Measurements from ENCODE around the gene PDE8B. TPM values are rescaled to one million over a fixed set of nuclear protein-coding genes. Genes with fewer than 3 reads are reported as not detected.

The PDE8B gene
- total RNA-seq, 1 donor from 2014 or later: 5.3 TPM

- Histone ChIP-seq H3K36me3 (no peaks in the 10 kb centered on the region), H3K9me3 (no peaks in the 10 kb centered on the region), H3K4me3 (no peak overlapping the region), H3K27ac (no peak overlapping the region), H3K4me1 (no peaks in the 10 kb centered on the region), H3K27me3 (ENCODE audit: low read depth) (no peaks in the 10 kb centered on the region)
- ATAC-seq (peak; percentile 79 to 85), DNase-seq (no peak)
- TF ChIP-seq, protein P1, sequence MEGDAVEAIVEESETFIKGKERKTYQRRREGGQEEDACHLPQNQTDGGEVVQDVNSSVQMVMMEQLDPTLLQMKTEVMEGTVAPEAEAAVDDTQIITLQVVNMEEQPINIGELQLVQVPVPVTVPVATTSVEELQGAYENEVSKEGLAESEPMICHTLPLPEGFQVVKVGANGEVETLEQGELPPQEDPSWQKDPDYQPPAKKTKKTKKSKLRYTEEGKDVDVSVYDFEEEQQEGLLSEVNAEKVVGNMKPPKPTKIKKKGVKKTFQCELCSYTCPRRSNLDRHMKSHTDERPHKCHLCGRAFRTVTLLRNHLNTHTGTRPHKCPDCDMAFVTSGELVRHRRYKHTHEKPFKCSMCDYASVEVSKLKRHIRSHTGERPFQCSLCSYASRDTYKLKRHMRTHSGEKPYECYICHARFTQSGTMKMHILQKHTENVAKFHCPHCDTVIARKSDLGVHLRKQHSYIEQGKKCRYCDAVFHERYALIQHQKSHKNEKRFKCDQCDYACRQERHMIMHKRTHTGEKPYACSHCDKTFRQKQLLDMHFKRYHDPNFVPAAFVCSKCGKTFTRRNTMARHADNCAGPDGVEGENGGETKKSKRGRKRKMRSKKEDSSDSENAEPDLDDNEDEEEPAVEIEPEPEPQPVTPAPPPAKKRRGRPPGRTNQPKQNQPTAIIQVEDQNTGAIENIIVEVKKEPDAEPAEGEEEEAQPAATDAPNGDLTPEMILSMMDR (IDR thresholded peaks at IDR 0.05): no peak
- intact Hi-C loops (cut with DNase I): no loop called here
Observed at GRCh38 chr5:77262697-77263096, 52.2 kb downstream of the PDE8B start.

- intact Hi-C loops (cut with DNase I): no loop called here
- no peak overlapping the region for H3K27ac ChIP-seq
- H3K27me3 ChIP-seq (ENCODE audit: low read depth): no peaks in the 10 kb centered on the region
- ATAC-seq (no peak), DNase-seq (no peak)
- TF ChIP-seq, protein P1 (IDR thresholded peaks at IDR 0.05): no peak
- no peaks in the 10 kb centered on the region for H3K36me3 ChIP-seq
- H3K9me3 ChIP-seq: no peaks in the 10 kb centered on the region
- H3K4me1 ChIP-seq: no peaks in the 10 kb centered on the region
- no peak overlapping the region for H3K4me3 ChIP-seq
Observed at GRCh38 chr5:77266291-77266690, 55.8 kb downstream of the PDE8B start.

DNA sequence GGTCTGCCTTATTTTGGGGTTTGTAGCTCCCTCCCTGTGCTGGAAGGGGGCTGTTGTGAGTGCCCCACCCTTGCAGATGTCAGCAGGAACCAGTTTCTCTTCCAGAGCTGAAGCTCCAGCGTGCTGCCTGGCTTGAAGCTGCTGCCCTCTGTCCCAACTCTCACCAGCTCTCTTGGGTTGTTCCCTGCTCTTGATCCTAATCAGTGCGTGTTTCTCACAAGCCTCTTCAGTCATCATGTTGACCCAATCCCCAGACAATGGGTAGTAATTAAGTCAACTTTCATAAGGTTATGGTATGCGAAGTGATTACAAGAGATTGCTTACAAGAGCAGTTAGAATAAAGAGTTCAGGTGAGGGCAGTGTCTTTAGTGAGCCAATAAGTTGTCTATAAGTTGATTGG lies 57.0 kb downstream of the PDE8B start:
- H3K27me3 ChIP-seq (ENCODE audit: low read depth): no peaks in the 10 kb centered on the region
- no peaks in the 10 kb centered on the region for H3K4me1 ChIP-seq
- H3K27ac ChIP-seq: no peak overlapping the region
- H3K36me3 ChIP-seq: no peaks in the 10 kb centered on the region
- H3K9me3 ChIP-seq: no peaks in the 10 kb centered on the region
- TF ChIP-seq, protein P1 (IDR thresholded peaks at IDR 0.05): no peak
- DNase-seq: no peak
- no peak for ATAC-seq
- no peak overlapping the region for H3K4me3 ChIP-seq
- intact Hi-C loops (cut with DNase I): no loop called here

DNA sequence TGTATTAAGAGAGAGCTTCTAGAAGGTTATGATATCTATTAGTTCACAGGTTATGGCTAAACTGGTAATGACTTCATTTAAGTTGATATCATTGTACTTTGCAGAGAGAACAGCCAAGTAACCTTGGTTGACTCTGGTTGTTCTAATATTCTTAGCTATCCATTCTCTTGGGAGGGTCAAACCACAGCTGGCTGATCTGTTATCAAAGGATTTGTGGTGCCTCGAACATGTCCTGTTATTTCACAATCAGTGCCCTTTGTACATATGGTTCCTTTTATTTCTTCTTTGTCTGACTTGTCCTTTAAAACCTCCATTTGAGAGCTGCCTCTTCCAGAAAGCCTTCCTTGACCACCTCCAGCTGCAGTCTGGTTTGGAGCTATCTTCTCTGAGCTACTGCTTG lies 61.7 kb downstream of the PDE8B start:
- Histone ChIP-seq H3K27me3 (ENCODE audit: low read depth) (no peaks in the 10 kb centered on the region), H3K4me1 (no peaks in the 10 kb centered on the region), H3K9me3 (no peaks in the 10 kb centered on the region), H3K27ac (no peak overlapping the region), H3K36me3 (no peaks in the 10 kb centered on the region), H3K4me3 (no peak overlapping the region)
- intact Hi-C loops (cut with DNase I): no loop called here
- ATAC-seq (no peak), DNase-seq (no peak)
- TF ChIP-seq, protein P1 (IDR thresholded peaks at IDR 0.05): no peak

DNA sequence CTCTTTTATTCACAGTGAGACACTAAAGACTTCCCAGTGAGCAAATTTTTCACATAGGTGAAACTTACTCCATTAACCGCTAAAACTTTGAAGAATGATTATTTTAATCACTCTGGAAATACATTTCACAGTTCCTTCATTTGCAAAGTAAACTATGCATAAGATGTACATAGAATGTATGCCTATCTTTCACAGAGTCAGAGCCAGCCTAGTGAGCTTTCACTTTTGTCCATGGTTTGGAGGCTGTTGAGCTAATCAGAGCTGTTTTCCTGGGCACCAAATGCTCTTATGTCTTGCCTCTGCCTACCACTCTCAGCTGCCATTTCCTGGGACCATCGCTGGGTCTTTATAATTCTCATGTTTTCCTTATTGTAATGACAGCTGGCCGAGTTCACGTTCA lies 67.3 kb downstream of the PDE8B start:
- no peaks in the 10 kb centered on the region for H3K9me3 ChIP-seq
- H3K27ac ChIP-seq: no peak overlapping the region
- H3K4me1 ChIP-seq: peaks cover 7% of the 10 kb centered on the region
- ATAC-seq: no peak
- no peaks in the 10 kb centered on the region for H3K36me3 ChIP-seq
- DNase-seq: no peak
- TF ChIP-seq, protein P1 (IDR thresholded peaks at IDR 0.05): no peak
- intact Hi-C loops (cut with DNase I): no loop called here
- no peaks in the 10 kb centered on the region for H3K27me3 ChIP-seq (ENCODE audit: low read depth)
- no peak overlapping the region for H3K4me3 ChIP-seq

DNA sequence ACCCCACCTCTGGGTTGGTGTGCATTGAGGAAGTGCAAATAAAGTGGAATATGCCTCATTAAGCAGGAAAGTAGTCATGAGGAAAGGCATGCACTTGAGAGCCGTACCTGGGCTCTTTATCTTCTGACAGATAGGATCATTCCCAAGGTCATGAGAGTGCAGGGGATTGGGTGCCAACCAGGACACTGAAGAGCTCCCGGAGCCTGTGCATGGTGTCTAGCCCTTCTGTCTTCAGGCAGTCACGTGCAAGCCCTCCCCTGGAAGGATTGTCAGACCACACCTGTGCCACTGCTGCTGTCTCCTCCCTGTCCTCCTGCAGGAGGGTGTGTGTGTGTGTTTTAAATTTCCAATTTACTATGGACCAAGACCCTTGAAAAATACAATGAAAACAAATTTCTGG lies 69.6 kb downstream of the PDE8B start:
- no peaks in the 10 kb centered on the region for H3K36me3 ChIP-seq

More for the DNA sequence above, 69.6 kb downstream of the PDE8B start:
- DNase-seq: no peak
- no peak for ATAC-seq
- Histone ChIP-seq H3K27me3 (ENCODE audit: low read depth) (no peaks in the 10 kb centered on the region), H3K4me1 (peaks cover 7% of the 10 kb centered on the region), H3K4me3 (no peak overlapping the region), H3K9me3 (no peaks in the 10 kb centered on the region), H3K27ac (no peak overlapping the region)
- TF ChIP-seq, protein P1 (IDR thresholded peaks at IDR 0.05): no peak
- intact Hi-C loops (cut with DNase I): no loop called here

All from lower lobe of right lung (tissue), 2 donors.